Fibroblast of skin of left biceps (primary cell): ENCODE measurements around the gene VPS26A.

Experiments used
- DNase-seq, 2 experiments: peaks; one replicate each; pipeline ENCODE4 v3.0.0-alpha.2; 2013; ENCODE audit warnings: low read depth in 2 of 2

VPS26A gene

DNA sequence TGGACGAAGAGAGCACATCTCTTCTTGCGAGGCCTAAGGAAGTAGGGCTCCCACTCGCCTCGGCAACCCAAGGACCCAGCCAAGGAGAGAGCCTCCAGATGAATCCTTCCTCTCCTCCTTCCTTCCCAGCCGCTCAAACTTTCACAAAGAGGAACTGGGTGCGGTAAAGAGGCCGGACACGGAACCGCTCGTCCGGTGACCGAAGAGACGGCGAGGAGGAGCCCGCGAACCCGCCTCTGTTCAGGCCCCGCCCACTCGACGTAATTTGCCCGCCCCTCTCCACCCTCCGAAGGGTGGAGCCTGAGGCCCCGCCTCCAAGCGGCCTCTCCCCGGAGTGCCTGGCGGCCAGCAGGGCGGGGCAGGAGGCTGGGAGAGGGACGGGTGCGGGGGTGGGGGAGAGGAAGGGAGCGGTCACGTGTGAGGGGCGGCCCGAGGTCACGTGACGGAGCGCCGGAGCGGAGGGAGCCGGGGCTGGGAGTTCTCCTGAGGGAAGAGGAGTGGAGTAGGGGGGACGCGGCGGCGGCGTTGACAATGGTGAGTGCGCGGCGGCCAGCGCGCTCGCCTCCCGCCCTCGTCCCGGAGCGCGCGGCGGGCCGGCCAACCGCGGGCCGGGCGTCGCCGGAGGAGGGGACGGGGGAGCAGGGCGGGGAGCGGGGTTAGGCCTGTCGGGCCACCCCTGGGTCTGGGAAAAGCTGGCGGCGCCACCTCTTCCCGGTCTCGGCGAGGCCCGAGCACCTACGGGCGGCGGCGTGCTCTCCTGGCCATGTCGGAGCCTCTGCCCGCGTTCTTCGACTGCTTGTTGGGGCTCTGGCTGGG, at the start of gene VPS26A:
Gene VPS26A (plus strand): TSS at position 432 of the 816 bp plus-strand sequence. CDS start 100 bp downstream, at position 532.
- DNase-seq, result peak; percentile 95 to 96

DNA sequence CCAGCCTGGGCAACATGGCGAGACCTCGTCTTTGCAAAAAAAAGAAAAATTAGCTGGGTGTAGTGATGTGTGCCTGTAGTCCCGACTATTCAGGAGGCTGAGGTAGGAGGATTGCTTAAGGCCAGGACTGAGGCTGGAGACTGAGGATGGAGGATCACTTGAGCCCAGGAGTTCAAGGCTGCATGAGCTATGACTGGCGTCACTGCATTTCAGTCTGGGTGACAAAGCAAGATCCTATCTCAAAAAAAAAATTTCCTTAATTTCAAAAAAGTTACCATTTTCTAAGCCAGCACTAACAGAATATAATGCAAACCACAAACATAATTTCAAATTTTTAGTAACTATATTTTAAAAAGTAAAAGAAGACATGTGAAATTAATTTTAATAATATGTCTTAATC, 49.4 kb upstream of the VPS26A start:
- no peak for DNase-seq

DNA sequence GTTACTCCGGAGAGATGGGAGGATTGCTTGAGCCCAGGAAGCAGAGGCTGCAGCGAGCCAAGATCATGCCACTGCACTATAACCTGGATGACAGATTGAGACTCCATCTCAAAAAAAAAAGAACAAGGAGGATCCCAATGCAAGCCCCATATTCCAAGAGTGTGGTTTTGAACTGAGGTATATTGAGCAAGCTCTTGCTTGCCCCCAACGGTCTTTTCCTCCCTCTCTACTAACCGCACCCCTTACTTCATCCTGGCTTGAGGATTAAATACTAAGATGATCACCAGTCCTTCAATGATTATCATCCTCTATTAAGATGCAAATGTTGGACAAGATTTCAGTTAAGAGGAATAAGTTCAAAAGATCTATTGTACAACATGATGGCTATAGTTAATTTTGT, 48.5 kb upstream of the VPS26A start:
- DNase-seq, result no peak

DNA sequence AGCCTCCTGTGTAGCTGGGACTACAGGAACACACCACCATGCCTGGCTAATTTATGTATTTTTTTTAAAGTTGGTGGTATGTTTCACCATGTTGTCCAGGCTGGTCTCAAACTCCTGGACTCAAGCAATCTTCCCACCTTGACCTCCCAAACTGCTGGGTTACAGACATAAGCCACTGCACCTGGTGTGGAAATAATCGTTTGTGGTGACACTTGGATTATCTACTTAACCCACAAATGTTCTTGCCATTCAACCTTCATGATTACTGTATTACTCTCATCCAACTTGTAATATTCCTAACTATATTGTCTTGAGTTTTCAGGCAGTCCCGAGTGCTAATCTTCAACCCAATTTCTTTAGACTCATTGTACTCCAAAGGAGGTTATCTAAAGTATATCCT, 45.7 kb upstream of the VPS26A start:
- DNase-seq, result no peak

DNA sequence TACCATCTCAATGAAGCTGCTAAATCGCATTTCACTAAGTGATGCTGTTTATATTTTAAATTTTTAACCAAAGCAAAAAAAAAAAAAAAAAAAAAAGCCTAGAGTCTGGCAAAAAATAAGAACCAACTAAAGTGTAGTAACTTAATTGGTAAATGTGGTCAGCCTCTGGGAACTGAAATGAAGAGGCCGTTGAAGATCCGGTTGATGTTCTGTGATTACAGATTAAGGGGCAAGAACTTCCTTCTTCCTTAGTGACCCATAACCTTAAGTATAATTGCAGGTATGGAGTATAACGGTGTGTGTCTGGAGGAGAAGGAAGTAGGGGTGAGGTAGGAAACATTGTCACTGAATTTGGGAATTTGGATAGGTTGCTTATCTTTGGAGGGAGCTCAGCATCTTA, 43.8 kb upstream of the VPS26A start:
- no peak for DNase-seq

DNA sequence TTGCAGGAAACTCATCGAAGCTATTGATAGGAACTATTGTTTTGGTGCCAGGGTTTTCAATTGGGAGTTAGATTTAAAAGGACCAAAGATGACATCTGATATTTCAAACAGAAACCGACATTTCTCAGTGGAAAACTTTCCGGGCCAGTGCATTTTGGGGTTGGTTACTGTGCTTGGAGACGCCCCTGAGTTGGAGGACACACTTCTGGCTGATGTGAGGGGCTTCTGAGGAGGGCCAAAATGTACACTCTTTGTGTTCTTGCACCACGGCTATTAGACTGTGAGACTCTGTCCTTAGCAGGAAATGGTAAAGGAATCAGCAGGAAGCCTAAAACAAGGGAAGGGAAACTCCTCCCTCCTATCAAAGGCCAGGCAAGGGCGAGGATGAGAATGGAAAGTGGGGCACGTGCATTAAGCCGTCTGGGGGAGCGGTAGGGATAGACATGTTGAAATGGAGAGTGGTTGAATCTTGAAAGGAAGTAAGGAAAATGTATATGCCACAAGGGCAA, 37.9 kb upstream of the VPS26A start:
- DNase-seq, result no peak

DNA sequence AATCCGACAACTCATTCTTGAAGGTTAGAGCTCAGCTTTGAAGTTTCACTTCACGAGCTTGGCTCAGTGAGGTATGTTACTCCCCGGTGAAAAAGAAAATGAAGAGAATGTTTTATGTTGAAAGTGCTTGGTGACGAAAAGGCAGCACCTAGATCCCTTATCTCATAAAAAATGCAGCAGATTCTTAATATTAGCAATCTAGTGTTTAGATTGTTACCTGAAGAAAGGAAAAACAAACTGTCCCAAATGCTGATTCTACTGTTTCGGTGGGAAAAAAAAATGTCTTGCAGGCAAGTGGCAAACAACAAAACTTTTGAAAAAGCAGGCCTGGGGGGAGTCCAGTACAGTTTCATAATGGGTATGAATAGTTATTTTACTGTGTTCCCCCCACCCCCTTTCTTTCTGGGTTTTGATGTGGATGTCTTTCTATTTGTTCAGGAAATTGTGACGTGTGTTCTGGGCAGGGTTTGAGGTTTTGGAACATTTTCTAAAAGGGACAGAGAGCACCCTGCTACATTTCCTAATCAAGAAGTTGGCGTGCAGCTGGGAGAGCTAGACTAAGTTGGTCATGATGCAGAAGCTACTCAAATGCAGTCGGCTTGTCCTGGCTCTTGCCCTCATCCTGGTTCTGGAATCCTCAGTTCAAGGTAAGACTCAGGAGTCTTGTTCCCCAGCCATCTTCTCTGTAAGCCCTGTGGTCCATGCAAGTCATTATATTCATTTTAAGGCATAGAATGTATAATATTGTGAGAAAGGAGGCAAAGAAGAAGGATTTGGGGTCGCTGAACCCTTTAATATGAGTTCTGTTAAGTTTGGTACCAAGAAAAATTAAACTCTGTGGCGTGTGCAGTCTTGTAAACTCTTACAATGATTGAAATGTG, 36.1 kb upstream of the VPS26A start, which contains the start of gene SRGN:
Gene SRGN (plus strand): TSS at position 514 of the 881 bp plus-strand sequence. CDS start 55 bp downstream, at position 569.
- DNase-seq, result no peak

DNA sequence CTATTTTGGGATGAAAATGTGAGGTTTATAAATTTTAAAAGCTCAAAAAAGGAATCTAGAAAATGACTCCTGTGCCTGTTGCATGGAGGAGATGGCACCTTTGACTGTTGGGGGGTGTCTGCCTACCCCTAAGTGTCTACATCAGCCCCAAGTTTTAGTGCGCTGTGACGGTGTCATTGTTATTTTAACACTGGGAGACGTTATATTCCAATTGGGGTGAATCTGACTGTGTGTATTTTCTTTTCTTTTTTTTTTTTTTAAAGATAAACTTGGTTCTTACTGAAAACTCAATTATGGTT, 35.6 kb upstream of the VPS26A start:
- DNase-seq, result no peak

DNA sequence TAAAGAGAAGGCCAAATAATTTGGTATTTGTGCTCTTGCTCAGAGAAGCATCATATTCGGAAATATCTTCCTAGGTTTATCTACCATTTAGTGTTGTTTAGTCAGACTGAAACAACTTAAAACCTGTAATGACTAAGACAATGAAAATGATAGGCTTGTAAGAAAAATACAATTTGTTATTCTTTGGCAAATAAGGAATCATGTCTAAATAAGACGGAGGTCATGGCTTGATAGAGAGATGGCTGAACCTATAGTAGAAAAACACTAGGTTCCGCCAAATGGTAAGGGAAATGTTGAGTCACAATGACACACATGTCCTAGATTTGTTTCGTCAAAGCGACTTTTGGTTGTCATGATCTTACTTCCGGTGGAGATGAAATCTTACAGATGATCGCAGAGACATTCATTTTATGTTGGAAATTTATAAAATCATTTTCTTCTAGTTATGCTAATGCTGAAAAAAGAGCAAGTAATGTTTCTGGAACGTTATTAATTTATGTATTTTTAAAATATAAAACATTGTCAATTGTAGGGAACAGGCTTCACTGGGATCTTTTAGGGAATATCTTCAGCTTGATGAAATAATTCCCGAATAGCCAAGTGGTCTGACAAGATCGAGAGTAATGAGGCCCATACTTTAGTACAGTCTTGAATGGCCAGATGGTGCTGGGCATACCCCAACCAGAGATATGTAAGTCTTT, 35.0 kb upstream of the VPS26A start:
- no peak for DNase-seq

DNA sequence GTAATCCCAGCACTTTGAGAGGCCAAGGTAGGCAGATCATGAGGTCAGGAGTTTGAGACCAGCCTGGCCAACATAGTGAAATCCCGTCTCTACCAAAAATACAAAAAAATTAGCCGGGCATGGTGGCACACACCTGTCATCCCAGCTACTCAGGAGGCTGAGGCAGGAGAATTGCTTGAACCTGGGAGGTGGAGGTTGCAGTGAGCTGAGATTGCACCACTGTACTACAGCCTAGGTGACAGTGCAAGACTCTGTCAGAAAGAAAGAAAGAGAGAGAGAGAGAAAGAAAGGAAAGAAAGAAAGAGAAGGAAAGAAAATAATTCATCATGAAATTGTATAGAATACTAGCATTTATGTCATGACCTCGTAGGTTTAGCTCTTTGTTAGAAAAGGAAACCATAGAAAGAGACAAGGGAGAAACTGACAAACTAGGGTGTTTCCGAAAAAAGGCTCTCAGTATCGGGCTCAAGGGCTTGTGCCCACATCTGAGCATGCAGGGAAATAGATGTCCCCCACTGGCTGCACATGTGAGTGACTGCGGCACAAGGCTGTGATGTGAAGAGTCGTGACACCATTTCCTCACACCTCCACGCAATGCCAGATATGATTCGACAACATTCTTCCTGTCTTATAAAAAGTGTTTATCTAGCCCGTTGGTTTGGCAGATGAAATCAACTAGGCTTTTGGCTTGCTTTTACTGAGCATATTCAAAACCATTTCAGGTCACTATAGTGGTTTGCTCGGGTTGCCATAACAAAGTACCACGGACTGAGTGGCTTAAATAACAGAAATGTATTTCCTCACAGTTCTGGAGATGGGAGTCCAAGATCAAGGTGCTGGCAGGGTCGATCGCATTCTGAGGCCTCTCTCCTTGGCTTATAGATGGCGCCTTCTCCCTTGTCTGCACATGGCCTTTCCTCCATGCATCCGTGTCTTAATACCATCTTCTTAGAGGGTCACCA, 34.1 kb upstream of the VPS26A start:
- DNase-seq, result no peak

DNA sequence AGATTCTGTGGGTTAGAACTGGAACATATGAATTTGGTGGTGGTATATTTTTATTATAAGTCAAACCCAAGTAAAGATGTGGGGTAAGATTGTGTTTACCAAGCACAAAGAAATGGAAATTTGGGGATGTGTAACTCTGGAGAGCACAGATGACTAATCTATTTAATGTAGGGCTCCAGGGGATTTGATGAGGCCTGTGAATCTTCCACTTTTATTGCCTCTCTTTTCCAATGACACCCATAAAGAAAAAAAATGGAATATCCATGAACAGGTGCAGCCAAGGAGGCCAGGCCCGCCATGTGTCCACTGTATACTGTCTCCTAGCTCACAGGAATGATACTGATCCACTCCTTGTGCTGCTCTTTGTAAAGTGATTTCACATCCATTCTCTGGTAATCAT, 33.3 kb upstream of the VPS26A start:
- DNase-seq, result no peak

DNA sequence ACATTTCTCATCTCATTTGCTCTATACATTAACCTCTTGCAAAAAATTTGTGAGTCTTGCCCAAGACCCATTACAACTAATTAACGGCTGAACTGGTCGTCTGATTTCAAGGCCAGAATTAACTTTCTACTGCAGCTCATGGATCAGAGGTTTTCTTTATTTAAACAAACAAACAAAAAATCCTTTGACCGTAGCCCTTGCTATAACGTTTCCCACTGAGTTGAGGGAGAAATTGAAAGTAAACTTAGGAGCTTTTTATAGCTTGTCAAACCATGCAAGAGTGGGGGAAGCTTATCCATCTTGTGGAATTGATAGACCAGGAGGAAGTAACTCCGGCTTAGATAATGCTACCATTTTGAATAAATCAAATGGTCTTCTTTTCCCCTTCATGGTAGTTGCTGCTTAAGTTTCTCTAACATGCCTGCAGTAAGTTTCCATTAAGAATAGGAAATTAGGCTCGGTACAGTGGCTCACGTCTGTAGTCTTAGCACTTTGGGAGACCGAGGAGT, 32.8 kb upstream of the VPS26A start:
- DNase-seq, result no peak

DNA sequence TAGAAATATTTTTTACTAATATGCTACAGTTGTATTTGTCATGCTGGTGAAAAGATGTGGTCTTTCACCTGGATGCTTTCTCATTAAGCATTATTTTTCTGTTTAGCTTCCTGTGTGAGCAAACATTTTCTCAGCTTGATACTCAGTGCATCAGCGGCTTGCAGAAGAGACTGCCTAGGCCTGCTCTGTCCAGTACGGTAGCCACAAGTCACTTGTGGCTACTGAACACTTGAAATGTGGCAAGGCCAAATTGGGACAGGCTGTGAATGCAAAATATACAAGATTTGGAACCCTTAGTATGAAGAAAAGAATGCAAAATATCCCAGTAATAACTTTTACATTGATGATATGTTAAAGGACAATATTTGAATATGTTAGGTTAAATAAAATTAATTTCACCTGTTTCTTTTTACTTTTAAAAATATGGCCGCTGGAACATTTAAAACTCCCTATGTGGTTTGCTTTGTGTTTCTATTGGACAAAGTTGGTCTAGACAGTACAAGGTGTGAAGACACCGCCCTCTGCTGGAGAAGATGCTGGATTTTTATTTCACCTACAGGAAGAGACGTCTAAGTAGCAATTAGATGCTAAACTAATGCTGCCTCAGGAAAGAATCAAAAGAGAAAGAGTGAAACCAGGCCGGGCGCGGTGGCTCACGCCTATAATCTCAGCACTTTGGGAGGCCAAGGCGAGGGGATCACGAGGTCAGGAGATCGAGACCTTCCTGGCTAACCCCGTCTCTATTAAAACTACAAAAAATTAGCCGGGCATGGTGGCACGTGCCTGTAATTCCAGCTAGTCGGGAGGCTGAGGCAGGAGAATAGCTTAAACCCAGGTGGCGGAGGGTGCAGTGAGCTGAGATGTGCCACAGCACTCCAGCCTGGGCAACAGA, 30.8 kb upstream of the VPS26A start:
- DNase-seq, result peak; percentile 61 to 63

DNA sequence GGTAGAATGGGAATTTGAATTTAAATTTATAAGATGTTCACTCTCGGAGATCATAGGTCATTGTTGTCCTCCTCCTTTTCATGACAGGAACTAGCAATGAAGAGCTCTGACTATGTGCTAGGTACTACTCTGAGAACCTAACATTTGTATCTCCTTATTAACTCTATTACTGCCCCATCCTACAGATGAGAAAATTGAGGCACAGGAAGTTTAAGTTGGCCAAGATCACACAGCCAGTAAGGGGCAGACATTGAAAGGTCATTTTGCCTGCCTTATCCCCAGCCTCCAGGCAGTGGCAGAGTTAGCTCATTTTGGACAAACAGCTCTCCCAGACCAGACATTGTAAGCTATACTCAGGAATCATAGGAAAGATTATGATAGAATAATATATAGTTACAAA, 30.0 kb upstream of the VPS26A start:
- DNase-seq, result no peak

DNA sequence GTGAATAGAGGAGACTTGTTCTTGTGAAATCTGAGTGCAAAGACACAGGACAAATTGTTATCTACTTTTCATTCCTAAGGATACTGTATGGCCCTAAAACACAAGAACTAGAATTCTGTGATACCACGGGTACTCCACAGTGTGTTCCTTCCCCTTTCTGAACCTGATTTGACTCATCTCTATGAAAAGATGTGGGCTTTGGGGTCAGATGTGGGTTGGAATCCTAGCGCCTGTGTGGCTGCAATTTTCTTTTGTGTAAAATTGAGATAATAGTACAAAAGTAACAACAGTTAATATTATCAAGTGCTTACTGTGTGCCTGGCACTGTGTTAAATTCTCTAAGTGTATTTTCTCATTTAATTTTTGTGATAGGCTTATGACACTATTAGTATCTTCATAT, 27.9 kb upstream of the VPS26A start:
- no peak for DNase-seq

DNA sequence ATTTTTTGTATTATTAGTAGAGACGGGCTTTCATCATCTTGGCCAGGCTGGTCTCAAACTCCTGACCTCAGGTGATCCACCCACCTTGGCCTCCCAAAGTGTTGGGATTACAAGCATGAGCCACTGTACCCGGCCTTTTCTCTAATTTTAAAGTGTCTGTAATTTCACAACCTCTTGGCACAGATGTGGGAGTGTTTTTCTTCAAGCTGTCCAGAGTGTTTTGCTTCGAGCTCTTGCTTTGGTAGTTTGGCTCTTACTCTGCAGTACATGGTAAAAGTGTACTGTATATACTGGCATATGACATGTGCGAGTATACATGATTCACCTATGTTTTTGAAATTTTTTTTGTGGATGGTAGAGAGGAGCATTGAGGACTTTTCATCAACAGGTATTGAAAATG, 26.2 kb upstream of the VPS26A start:
- DNase-seq, result no peak

DNA sequence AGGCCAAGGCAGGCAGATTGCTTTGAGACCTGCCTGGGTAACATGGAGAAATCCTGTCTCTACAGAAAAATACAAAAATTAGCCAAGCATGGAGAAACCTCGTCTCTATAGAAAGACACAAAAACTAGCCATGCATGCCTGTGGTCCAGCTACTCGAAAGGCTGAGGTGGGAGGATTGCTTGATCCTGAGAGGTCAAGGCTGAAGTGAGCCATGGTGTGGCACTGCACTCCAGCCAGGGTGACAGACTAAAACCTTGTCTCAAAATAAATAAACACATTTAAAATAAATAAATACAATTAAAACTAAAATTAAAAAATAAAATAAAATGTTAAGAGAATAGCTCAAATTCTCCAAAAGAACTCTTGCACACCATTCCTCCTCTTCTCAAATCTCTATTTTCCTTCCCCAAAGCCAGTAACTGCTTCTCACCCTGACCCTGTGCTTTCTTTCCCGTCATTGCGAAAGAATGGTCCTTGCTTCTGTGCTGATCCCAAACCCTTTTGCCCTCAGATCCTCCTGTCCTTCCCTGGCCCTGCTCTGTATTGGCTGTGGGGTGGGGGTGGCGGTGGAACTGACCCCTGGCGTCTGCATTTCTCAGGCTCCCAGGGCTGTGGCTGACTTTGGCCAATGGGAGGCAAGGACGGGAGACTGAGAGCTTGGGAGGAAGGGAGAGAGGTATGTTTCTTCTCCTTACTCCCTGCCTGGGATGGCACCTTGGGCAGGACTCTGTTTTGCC, 23.7 kb upstream of the VPS26A start:
- DNase-seq, result no peak

DNA sequence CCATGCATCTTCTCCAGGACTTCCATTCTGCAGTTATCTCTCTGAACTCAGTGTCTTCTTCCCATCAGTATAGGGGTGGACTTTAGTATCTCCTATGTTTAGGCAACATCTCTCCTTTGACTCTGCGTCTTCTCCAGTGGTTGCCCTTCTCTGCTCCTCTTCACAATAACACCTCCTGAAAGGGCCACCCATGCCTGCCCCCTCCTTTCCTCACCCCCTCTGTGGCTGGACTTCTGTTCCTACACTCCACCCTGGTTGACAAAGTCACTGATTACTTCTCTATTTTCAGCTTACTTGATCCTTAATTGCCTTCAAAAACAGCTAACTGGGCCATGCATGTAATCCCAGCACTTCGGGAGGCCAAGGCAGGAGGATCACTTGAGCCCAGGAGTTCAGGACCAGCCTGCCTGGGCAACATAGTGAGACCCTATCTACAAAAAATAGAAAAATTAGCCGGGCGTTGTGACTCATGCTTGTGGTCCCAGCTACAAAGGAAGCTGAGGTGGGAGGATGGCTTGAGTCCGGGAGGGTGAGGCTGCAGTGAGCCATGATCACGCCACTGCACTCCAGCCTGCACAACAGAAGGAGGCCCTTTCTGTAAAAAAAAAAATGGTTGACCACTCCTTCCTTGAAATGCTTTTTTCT, 22.4 kb upstream of the VPS26A start:
- no peak for DNase-seq

DNA sequence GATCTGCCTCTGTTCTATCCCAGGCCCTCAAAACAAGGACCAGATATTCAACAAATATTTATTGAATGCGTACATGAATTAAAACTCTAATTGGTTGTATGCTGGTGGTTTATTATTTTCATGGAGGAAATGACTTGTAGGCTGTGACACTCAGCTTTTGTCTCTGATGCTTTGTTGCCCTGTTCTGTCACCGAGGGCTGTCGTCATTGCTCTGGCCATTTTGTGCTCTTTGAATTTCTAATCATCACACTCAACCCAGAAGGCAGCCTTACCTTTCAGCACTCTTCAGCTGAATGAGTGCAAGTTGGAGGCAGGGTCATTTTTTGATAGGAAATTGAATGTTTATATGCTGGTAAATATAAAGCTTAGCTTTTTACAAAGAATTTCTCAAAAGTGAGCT, 21.5 kb upstream of the VPS26A start:
- no peak for DNase-seq
